ENCODE results near the gene TMEM109.

The TMEM109 gene

DNA sequence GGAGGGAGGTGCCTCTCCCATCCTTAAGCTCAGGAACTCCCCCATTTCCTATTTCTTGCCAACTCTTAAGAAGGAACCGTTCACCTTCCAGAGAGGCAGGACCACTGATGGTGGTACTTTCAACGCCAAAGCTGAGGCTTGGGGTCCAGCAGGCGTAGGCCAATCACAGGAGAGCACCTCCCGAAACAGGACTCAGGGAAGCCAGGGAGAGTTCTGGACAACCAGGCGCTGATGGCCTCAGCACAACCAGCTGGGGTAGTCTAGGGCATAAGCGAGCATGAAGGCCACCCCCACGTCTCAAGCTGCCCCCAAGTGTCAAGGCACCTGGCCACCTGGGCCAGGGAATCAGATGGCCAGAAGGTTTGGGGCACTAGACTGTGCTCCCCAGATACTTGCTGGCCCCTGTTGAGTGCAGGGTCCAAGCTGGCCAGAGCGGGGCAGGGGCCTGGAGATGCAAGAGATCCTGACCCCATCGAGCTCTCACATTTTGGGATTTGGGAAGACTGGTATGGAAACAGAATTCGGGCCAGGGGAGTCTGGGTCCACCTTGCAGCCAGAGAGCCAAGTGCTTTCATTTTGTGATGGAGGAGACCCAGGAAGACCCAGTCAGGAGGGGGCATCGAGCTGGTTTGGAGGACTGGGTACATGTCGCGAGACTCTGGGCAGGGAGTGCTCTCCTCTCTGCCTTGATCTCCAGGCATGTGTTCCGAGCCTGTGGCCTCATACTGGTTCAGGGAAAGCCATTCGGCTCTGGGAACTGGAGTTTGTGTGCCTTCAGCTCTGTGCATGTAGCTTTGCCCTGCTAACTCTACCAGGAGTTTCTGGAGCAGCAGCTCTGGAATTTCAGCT lies 58.4 kb downstream of the TMEM109 start:
- Histone ChIP-seq H3K4me3 (ENCODE audit: extremely low read depth, insufficient read depth, low read length, poor library complexity, severe bottlenecking) (no peak overlapping the region), H3K36me3 (ENCODE audit: control insufficient read depth, insufficient read depth, low read length) (no peaks in the 10 kb centered on the region), H3K27ac (ENCODE audit: low read depth, low read length, severe bottlenecking) (no peak overlapping the region), H3K4me1 (ENCODE audit: control insufficient read depth, insufficient read depth, low read length, poor library complexity, severe bottlenecking) (no peaks in the 10 kb centered on the region), H3K9me3 (ENCODE audit: control insufficient read depth, low read length) (no peaks in the 10 kb centered on the region)
- 92 to 95% methylated on average over 14 to 15 of the region's 15 CpGs for WGBS, 2 experiments (ENCODE audit: insufficient coverage in 2 of 2)

Measured in mesodermal cell (in vitro differentiated cells).